Measurements from ENCODE around the gene FMNL2.

FMNL2 gene

GRCh38 chr2:152389483-152389882 lies 54.5 kb downstream of the FMNL2 start:
- no peaks in the 10 kb centered on the region for H3K4me1 ChIP-seq (ENCODE audit: low read length)
- H3K36me3 ChIP-seq (replicated peaks; ENCODE audit: insufficient read depth, low read length), result no peaks in the 10 kb centered on the region

GRCh38 chr2:152390837-152391236 lies 55.9 kb downstream of the FMNL2 start:
- Histone ChIP-seq H3K9ac (ENCODE audit: low read length) (no peak overlapping the region), H2AFZ (ENCODE audit: low read length) (no peak overlapping the region)
- TF ChIP-seq CTCF (IDR thresholded peaks at IDR 0.05; ENCODE audit: low read length) (no peak), EZH2 (optimal IDR thresholded peaks at IDR 0.05; ENCODE audit: low read depth, low read length) (no peak), EZH2phosphoT487 (IDR thresholded peaks at IDR 0.05; ENCODE audit: low read length) (no peak)

More at GRCh38 chr2:152389483-152389882, 54.5 kb downstream of the FMNL2 start:
- TF ChIP-seq EZH2phosphoT487 (IDR thresholded peaks at IDR 0.05; ENCODE audit: low read length), result no peak
- TF ChIP-seq CTCF (IDR thresholded peaks at IDR 0.05; ENCODE audit: low read length), result no peak
- TF ChIP-seq EZH2 (optimal IDR thresholded peaks at IDR 0.05; ENCODE audit: low read depth, low read length), result no peak
- no peaks in the 10 kb centered on the region for H3K79me2 ChIP-seq (ENCODE audit: low read length)
- no peak overlapping the region for H3K4me3 ChIP-seq (ENCODE audit: low read length)
- no peak overlapping the region for H3K4me2 ChIP-seq (ENCODE audit: low read depth, low read length)
- no peaks in the 10 kb centered on the region for H3K9me2 ChIP-seq (replicated peaks; ENCODE audit: insufficient read depth, low read length)
- no peak overlapping the region for H3K9ac ChIP-seq (ENCODE audit: low read length)
- H3K27ac ChIP-seq (ENCODE audit: low read length), result no peak overlapping the region
- H3F3A ChIP-seq (ENCODE audit: insufficient read depth, low read length), result no peaks in the 10 kb centered on the region
- no peaks in the 10 kb centered on the region for H3K9me3 ChIP-seq (replicated peaks; ENCODE audit: insufficient read depth, low read length)
- no peaks in the 10 kb centered on the region for H3K27me3 ChIP-seq (replicated peaks; ENCODE audit: insufficient read depth, low read length)
- no peaks in the 10 kb centered on the region for H4K20me1 ChIP-seq (ENCODE audit: insufficient read depth, low read length)
- no peak for DNase-seq
- H2AFZ ChIP-seq (ENCODE audit: low read length), result no peak overlapping the region

GRCh38 chr2:152391318-152391717 lies 56.3 kb downstream of the FMNL2 start:
- no peak overlapping the region for H3K4me2 ChIP-seq (ENCODE audit: low read depth, low read length)
- H3K9ac ChIP-seq (ENCODE audit: low read length), result no peak overlapping the region
- H3K79me2 ChIP-seq (ENCODE audit: low read length), result no peaks in the 10 kb centered on the region
- no peak overlapping the region for H3K27ac ChIP-seq (ENCODE audit: low read length)
- no peaks in the 10 kb centered on the region for H4K20me1 ChIP-seq (ENCODE audit: insufficient read depth, low read length)
- no peaks in the 10 kb centered on the region for H3K27me3 ChIP-seq (replicated peaks; ENCODE audit: insufficient read depth, low read length)
- H3K4me3 ChIP-seq (ENCODE audit: low read length), result no peak overlapping the region
- no peak for DNase-seq
- H3K9me3 ChIP-seq (replicated peaks; ENCODE audit: insufficient read depth, low read length), result no peaks in the 10 kb centered on the region
- no peaks in the 10 kb centered on the region for H3F3A ChIP-seq (ENCODE audit: insufficient read depth, low read length)
- no peaks in the 10 kb centered on the region for H3K36me3 ChIP-seq (replicated peaks; ENCODE audit: insufficient read depth, low read length)
- TF ChIP-seq CTCF (IDR thresholded peaks at IDR 0.05; ENCODE audit: low read length) (no peak), EZH2 (optimal IDR thresholded peaks at IDR 0.05; ENCODE audit: low read depth, low read length) (no peak), EZH2phosphoT487 (IDR thresholded peaks at IDR 0.05; ENCODE audit: low read length) (no peak)
- H3K4me1 ChIP-seq (ENCODE audit: low read length), result no peaks in the 10 kb centered on the region
- H3K9me2 ChIP-seq (replicated peaks; ENCODE audit: insufficient read depth, low read length), result no peaks in the 10 kb centered on the region
- no peak overlapping the region for H2AFZ ChIP-seq (ENCODE audit: low read length)

More at GRCh38 chr2:152390837-152391236, 55.9 kb downstream of the FMNL2 start:
- H3K4me3 ChIP-seq (ENCODE audit: low read length), result no peak overlapping the region
- H3K27me3 ChIP-seq (replicated peaks; ENCODE audit: insufficient read depth, low read length), result no peaks in the 10 kb centered on the region
- H3K36me3 ChIP-seq (replicated peaks; ENCODE audit: insufficient read depth, low read length), result no peaks in the 10 kb centered on the region
- H3K79me2 ChIP-seq (ENCODE audit: low read length), result no peaks in the 10 kb centered on the region
- H3K4me2 ChIP-seq (ENCODE audit: low read depth, low read length), result no peak overlapping the region
- H3F3A ChIP-seq (ENCODE audit: insufficient read depth, low read length), result no peaks in the 10 kb centered on the region
- no peaks in the 10 kb centered on the region for H3K4me1 ChIP-seq (ENCODE audit: low read length)
- no peaks in the 10 kb centered on the region for H3K9me3 ChIP-seq (replicated peaks; ENCODE audit: insufficient read depth, low read length)
- no peaks in the 10 kb centered on the region for H4K20me1 ChIP-seq (ENCODE audit: insufficient read depth, low read length)
- no peak overlapping the region for H3K27ac ChIP-seq (ENCODE audit: low read length)
- no peaks in the 10 kb centered on the region for H3K9me2 ChIP-seq (replicated peaks; ENCODE audit: insufficient read depth, low read length)
- no peak for DNase-seq

Data from MM.1S (cell line).